ENCODE results near the gene TSSC4. TPM values are rescaled to one million over a fixed set of nuclear protein-coding genes. Genes with fewer than 3 reads are reported as not detected.

Gene TSSC4
- total RNA-seq, 6 donors from 2014 or later: 28.9 to 69.4 (median 50.3) TPM

DNA sequence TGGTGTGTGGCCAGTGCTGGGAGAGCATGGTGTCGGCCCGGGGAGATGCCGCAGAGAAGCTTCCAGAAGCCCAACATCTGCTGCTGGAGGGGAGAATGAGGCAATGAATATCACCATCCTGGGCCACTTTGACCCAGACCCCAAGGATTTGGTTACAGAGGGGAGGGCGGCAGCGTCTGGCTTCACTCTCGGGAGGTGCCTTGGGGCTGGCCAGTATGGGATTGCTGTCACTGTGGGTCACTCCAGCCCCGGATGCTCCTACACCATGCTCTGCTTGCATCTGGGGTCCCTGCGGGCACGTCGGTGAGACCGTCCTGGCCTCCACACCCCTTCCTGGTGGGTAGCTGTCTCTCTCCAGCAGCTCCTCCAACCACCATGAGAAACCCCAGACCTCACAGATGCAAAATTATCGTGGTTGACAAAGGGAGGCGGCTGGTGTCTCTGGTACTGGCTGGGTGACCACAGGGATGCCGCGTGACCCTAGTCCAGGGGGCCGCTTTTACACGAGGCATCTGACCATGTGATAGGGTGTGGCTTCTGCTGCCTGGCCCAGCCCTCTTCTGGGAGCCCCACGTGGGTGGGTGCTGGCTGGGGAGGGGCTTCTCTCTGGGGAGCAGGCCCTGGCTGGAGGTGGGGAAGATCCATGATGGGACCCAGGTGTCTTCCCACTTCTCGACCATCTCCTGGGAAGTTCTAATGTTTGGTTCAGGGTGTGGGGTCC, 49.9 kb downstream of the TSSC4 start:
- ATAC-seq (ENCODE audit: low FRiP score in 2 of 2) (no peak), DNase-seq (no peak)
- Histone ChIP-seq H3K9me3 (no peaks in the 10 kb centered on the region), H3K27me3 (no peaks in the 10 kb centered on the region), H3K36me3 (no peaks in the 10 kb centered on the region), H3K4me1 (peaks cover 25 to 30% (median 27%) of the 10 kb centered on the region in 4 donors), H3K27ac (no peak overlapping the region), H3K4me3 (no peak overlapping the region)
- WGBS, 2 donors: 79 to 87% methylated on average over 6 to 19 of the region's 19 CpGs
- TF ChIP-seq POLR2A (IDR thresholded peaks at IDR 0.05) (no peak), POLR2AphosphoS5 (IDR thresholded peaks at IDR 0.05) (no peak), EP300 (IDR thresholded peaks at IDR 0.05) (no peak)
- TF ChIP-seq, protein P1, sequence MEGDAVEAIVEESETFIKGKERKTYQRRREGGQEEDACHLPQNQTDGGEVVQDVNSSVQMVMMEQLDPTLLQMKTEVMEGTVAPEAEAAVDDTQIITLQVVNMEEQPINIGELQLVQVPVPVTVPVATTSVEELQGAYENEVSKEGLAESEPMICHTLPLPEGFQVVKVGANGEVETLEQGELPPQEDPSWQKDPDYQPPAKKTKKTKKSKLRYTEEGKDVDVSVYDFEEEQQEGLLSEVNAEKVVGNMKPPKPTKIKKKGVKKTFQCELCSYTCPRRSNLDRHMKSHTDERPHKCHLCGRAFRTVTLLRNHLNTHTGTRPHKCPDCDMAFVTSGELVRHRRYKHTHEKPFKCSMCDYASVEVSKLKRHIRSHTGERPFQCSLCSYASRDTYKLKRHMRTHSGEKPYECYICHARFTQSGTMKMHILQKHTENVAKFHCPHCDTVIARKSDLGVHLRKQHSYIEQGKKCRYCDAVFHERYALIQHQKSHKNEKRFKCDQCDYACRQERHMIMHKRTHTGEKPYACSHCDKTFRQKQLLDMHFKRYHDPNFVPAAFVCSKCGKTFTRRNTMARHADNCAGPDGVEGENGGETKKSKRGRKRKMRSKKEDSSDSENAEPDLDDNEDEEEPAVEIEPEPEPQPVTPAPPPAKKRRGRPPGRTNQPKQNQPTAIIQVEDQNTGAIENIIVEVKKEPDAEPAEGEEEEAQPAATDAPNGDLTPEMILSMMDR (IDR thresholded peaks at IDR 0.05): no peak

DNA sequence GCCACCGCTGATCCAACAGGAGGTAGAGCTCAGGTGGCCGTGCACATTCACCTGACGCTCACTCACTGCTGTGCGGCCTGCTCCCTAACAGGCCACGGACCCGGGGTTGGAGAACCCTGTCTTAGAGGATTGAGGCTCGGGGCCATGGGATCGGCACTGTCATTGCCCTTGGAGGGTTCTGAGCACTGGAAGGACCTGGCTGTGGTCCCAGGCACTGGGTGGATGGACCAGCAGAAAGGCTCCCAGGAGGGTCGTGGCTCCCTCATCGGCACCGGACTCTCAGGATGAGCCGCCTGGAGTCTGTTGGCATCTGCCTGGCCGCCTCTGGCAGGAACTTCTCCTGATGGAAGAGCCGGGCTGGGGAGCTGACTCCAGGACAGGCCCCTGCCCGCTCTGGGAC, 50.8 kb downstream of the TSSC4 start:
- Histone ChIP-seq H3K9me3 (no peaks in the 10 kb centered on the region), H3K36me3 (no peaks in the 10 kb centered on the region), H3K4me1 (peaks cover 17 to 21% (median 20%) of the 10 kb centered on the region in 4 donors), H3K4me3 (no peak overlapping the region), H3K27me3 (no peaks in the 10 kb centered on the region), H3K27ac (no peak overlapping the region)
- TF ChIP-seq POLR2A (IDR thresholded peaks at IDR 0.05): no peak
- TF ChIP-seq, protein P1 (IDR thresholded peaks at IDR 0.05): no peak
- TF ChIP-seq EP300 (IDR thresholded peaks at IDR 0.05): no peak
- no peak for TF ChIP-seq POLR2AphosphoS5 (IDR thresholded peaks at IDR 0.05)
- DNase-seq (peak in 1 of 2 donors; percentile 67), ATAC-seq (ENCODE audit: low FRiP score in 2 of 2) (no peak)
- 96% methylated on average over 15 of the region's 15 CpGs; no CpG with 5 or more reads in 1 of the 2 donors for WGBS, 2 donors

DNA sequence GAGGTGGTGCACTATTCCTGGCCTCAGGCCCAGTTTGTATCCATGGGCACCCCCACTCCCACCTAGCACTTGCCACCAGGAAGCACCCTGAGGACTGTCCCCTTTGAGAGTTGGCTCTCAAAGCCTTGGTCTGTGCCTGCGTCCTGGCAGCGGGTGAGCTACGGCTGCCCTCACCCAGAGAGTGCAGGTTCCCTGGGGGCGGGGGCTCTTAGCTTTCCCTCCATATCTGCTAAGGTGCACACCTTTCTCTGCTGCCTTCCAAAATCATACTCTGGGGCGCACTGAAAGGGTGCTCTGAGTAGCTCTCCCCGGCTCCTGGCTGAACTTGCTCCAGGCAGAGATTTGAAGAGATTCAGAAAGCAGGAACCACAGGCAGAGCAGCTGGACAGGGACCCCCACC, 51.4 kb downstream of the TSSC4 start:
- H3K27me3 ChIP-seq: no peaks in the 10 kb centered on the region
- 64 to 69% methylated on average over 4 to 5 of the region's 6 CpGs for WGBS, 2 donors
- H3K27ac ChIP-seq: no peak overlapping the region
- no peak for DNase-seq
- no peaks in the 10 kb centered on the region for H3K36me3 ChIP-seq
- H3K9me3 ChIP-seq: no peaks in the 10 kb centered on the region
- no peak overlapping the region for H3K4me3 ChIP-seq
- peaks cover 11 to 15% (median 14%) of the 10 kb centered on the region in 4 donors for H3K4me1 ChIP-seq
- no peak for ATAC-seq (ENCODE audit: low FRiP score in 2 of 2)
- no peak for TF ChIP-seq POLR2AphosphoS5 (IDR thresholded peaks at IDR 0.05)
- TF ChIP-seq POLR2A (IDR thresholded peaks at IDR 0.05): no peak
- TF ChIP-seq, protein P1 (IDR thresholded peaks at IDR 0.05): no peak
- TF ChIP-seq EP300 (IDR thresholded peaks at IDR 0.05): no peak

DNA sequence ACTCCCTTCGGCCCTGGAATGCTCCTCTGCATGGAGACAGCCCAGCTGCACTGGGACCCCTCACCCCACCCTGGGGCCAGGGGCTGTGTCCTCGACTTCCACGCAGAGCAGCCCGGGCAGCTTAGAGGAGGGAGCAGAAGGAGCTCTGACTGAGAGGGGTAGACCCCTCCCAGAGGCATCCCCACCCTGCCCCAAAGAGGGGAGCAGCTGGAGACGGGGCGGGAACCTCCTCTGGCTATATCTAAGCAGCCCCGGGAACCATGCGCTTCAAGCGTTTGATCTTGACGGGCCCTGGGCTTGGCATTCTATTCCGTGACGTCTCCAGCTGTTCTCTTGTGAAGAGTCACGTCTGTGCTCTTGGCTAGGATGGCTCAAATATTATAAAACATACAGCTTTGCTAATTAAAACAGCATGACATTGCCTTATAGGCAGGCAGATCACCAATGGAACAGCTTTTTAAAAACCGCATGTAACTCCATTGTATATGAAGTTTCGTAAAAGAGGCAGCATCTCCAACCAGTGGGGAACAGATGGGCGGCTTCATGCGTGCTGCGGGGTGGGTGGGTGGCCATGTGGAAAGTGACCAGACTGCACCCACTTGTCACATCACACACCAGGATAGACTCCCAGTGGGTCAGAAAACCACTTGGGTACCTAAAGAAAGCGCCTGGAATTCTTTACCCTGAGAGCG, 51.9 kb downstream of the TSSC4 start:
- Histone ChIP-seq H3K4me1 (peaks cover 5 to 10% (median 9%) of the 10 kb centered on the region in 4 donors), H3K36me3 (no peaks in the 10 kb centered on the region), H3K27ac (no peak overlapping the region), H3K4me3 (no peak overlapping the region), H3K27me3 (no peaks in the 10 kb centered on the region), H3K9me3 (no peaks in the 10 kb centered on the region)
- ATAC-seq (ENCODE audit: low FRiP score in 2 of 2): no peak
- WGBS, 2 donors: 78 to 79% methylated on average over 19 to 20 of the region's 20 CpGs
- TF ChIP-seq EP300 (IDR thresholded peaks at IDR 0.05): no peak
- no peak for DNase-seq

DNA sequence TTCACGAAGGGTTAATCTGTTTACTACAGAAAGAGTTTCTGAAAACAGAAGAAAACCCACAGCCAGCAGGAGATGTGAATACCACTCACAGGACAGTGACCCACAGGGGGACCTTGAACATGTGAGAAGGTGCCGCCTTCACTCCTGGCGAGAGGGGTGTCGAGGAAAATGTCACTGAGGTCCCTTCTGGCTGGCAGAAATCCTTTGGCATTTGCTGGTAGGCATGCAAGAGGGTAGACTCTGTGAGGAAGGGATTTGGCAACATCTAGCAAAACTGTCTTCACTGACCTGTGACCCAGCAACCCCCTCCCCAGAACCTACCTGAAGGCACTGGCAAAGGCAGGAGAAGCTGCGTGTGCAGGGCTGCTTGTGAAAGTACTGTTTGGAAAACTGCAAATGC, 52.9 kb downstream of the TSSC4 start:
- no peak for ATAC-seq (ENCODE audit: low FRiP score in 2 of 2)
- no peak for DNase-seq
- WGBS, 2 donors: 93 to 99% methylated on average over 5 of the region's 5 CpGs

More for the DNA sequence above, 52.9 kb downstream of the TSSC4 start:
- no peak overlapping the region for H3K4me3 ChIP-seq
- H3K36me3 ChIP-seq: no peaks in the 10 kb centered on the region
- no peak overlapping the region for H3K27ac ChIP-seq
- peaks cover 0 to under 1% (median 0%) of the 10 kb centered on the region in 4 donors for H3K4me1 ChIP-seq
- no peaks in the 10 kb centered on the region for H3K27me3 ChIP-seq
- TF ChIP-seq, protein P1 (IDR thresholded peaks at IDR 0.05): no peak
- TF ChIP-seq POLR2A (IDR thresholded peaks at IDR 0.05) (no peak), EP300 (IDR thresholded peaks at IDR 0.05) (no peak), POLR2AphosphoS5 (IDR thresholded peaks at IDR 0.05) (no peak)
- H3K9me3 ChIP-seq: no peaks in the 10 kb centered on the region
